ELF-1 (cell line): Measurements from ENCODE around the gene CARS1.

Experiments
- DNase-seq: peaks from one replicate; pipeline ENCODE4 v3.0.0-alpha.2; 2016; ENCODE audit warnings: low read depth, low spot score

CARS1 gene

DNA sequence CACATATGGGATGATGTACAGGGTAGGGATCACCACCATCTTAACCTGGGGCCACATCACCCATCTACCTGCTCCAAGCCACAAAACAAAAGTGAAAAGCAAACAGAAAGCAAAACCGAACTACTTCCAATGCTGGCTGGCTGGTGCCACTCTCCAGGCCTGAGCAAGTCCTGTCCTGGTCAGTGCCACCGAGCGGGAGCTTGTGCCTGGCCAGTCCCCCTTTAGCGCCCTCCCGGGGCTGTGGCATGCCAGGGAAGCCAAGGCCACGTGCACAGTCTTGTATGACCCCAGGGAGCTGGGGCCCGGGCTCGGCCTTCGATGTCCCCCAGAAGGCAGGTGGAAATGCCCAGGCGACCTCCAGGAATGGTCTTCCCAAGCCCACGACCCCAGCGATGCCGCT lies 47.2 kb downstream of the CARS1 start:
- DNase-seq = no peak

DNA sequence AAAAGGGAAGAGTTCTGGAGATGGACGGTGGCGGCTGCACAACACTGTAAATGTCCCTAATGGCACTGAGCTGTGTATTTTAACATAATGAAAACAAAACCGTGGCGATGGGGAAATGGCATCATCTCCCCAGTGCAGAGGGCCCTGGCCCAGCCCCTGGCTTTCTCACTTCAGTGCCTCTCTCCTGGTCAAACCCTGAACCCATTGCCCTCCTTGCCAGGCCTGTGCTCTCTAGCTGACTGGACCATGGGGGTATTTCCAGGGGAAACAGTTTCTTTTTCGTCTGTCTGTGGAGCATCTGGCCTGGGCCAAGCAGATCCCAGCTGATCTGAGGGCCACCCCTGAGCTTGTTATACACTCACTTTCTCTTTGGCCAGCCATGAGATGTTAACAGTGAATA lies 47.7 kb downstream of the CARS1 start:
- no peak for DNase-seq

DNA sequence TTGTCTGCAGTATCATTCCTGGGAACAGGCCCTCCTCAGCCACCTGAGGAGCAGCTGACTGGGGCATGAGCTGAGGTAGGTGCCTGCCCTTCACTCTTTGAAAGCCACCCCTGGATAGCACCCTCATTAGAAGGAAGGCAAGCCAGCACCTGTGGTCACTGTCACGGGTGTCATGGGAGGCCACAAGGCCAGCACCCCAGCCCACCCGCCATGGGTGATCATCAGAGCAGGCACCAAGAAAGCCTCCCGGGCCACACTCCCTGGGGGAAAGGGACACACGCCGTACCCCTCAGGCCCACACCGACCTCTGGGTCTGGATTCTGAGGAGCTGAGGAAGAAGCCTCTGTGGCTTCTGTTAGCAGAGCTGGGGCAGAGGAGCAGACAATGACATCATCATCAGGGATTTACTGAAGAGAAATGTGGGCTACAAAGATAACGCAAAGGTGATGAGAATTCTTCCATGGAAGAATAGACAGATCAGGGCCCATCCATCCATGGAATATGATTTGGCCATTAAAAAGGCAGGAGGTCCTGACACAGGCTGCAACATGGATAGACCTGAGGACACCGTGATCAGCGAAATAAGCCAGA lies 48.4 kb downstream of the CARS1 start:
- DNase-seq = no peak

DNA sequence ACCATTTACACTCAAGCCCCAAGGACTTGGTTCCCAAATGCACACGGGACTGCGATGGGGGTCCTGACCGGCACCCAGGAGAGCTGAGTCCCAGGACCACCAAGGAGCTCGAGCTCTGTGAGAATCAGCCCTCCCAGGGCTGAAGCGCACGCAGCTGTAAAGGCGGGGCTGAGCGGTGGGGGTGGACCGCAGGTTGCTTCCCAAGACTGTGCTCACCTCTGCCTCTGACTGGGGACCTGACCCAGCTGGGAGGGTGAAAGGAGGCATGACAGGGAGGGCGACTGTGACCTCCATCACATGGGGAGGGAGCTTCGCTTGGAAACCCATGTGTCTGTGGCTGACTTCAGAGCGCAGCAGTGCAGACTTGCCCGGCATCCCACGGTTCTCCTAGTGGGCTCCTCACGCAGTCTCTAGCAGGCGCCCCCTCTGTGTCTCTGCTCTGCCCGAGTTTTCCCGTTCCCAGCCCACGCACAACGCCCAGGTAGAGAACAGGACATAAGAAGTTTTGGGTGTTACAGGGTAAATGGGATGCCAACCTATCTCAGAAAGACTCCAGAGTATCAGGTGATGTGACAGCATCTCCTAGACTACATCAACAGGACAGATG lies 49.7 kb downstream of the CARS1 start:
- no peak for DNase-seq

DNA sequence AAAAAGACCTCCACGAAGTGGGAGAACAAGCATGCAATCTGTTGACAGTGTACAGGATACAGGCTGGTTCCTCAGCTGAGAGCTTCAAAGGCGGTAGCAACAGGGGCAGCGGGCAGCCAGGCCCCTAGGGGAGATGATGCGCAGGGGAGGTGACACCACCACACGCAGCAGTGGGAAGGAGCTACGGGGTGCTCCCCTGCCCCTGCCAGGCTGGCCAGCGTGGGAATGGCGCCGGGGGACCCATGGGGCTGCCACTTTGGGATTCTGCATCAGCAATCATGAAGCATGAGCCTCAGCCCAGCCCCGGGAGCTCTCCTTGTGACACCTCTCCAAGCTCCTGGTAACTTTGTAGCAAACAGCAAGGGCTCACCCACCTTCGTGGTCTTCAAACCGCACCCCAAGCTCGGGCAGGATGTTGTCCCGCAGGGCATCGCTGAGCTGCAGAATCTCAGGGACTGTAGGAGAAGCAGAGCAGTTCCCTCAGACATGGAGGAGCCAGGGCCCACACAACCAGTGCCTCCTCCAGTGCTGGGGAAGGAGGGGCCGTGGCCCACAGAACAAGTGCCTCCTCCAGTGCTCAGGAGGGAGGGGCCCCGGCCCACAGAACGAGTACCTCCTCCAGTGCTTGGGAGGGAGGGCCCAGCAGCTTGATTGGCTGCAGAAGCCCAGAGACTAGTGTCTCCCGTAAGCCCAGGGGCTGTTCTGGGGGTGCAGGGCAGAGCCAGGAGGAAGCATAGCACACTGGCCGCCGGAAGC lies 50.5 kb downstream of the CARS1 start:
- no peak for DNase-seq

DNA sequence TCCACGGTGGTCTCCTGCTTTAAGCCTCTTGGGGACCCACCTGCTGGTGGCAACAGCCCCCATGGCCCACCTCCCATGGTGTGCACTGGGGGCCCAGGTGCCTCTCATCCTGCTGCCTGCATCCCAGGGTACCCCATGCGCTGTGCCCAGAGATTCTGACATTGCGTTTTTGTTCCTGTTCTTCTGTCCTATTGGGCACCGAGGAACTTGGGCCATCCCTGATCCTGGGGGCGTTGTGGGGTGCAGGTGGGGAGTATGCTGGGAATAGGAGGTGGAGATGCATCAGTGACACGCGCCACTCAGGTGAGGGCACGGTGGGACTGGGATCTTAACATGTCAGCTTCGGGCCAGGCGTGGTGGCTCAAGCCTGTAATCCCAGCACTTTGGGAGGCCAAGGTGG lies 52.7 kb downstream of the CARS1 start:
- DNase-seq = no peak

DNA sequence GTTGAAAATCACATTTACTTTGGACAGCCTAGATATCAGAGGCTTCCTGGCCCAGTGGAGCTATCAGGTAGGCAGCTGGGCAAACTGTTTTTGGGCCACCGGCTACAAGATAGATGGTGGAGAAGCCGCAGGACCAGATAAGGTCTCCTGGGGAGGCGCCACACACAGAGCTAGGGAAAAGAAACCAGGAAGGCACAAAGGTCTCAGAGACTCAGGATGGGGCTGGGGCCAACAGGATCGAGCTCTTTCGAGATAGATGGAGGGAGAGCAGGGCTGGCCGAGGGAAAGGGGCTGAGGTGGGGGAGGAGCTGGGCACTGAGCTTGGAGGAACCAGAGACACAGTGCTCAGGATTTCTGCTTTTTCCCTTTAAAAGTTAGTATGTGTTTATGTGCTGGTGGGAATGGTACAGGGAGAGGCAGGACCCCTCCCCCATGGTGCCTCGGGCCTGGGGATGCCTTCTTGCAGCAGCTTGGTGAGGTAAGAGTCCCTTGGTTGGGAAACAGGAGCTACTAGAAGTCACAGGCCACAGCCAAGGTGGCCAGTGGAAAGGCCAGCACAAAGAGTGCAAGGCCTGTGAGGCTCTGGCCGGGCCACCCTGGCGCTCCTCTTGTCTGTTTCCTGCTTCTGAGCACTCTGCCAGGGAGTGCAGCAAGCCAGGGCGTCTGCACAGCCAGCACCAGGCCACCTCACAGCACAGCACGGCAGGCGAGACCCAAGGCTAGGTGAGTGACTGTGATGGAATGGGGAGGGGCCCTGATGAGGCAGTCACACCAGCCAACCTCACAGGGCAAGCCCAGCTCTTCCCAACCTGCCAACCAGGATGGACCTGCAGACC lies 53.6 kb downstream of the CARS1 start:
- no peak for DNase-seq

DNA sequence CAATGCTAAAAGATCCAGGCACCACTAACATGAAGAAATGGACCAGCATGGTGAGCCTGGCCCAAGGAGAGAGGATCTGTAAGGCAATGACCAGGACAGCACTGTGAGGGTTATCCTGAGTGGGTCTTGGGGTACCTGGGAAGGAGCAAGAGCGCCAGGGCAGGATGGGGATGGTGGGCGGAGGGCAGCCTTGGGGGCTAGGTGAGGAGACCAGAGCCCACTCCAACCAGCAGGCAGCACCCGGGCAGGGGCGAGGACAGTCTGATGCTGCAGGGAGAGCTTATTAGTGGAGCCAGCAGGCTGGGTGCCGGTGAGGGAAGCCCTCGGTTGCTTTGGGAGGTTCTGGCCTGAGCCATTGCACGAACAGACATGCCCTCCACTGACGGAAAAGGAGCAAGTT lies 54.4 kb downstream of the CARS1 start:
- DNase-seq = no peak

DNA sequence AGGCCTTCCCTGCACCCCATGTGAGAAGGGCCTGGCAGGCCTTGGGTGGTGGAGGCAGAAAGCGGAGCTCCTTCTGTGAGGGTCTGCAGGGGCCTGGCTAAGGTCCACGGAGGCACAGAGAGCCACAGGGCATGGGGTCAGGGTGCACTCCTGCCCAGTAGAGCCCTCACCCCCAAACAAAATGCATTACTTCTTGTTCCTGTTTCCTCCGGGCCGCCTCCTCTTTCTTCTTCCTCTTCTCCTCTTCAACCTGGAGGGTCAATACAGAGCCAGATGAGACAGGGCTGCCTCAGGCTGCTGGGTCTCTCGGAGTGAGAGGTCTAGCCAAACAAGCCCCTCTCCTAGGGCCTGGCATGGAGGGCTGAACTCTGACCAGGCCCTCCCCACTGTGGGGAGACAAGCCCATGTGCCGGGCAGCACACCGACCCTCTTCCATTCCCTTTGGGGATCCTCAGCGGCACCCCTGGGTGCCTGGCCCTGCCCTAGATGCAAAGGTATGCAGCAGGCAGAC lies 54.8 kb downstream of the CARS1 start:
- no peak for DNase-seq

DNA sequence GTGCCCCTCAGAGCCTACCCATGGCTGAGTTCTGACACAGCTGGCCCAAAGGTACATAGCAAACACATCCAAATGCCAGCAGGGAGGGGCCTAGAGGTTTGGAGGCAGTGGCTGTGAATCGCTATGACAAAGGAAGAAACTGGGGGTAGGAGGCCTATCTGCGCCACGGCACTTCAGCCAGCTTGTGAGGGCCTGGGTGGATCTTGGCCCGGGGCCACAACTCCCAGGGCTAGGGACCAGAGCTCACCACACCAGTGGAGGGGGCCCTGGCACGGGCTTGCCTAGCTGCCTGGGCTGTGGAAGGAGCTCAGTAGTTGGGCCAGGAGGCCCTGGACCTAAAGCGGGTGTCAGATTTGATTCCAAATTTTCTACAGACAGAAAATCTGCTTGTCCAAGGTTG lies 55.7 kb downstream of the CARS1 start:
- no peak for DNase-seq

DNA sequence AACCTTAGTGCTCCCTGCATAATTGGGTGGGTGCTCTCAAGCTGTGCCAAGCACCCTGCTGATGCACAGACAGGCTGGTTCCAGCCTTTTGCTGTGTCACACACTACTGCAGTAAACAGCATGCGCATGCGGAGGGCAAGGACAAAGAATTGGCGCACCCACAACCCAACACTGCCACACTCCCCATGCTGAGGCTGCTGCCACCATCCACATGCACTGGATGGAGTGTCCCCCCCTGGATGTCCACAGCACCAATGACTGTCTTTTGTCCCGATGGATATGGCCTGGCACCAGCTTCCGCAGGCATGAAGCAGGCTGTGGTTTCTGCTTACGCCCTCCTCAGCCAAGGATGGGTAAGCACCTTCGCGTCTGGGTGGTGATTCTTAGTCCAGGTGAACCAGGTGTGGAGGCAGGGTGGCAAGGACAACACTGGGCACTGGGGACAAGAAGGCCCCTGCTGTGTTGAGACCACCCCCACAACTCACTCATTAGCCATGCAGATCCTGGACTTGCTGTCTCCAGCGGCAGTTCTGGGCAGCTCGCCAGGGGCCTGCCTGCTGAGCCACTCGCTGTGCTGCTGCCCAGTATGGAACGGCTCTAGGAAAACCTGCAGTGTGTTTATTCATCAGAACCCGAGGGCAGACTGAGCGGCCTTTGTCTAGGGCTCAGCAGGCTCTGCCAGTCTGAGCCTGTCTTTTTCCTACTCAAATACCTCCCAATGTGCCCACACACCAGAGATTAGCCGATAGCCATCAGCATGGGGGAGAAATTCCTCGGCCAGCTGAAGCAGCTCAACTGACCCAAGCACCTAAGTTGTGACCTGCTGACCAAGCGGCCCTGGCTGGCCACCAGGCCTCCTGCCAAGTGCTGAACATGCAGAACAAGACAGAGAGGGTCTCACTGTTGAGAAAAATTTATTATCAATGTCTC lies 56.9 kb downstream of the CARS1 start:
- DNase-seq = no peak

DNA sequence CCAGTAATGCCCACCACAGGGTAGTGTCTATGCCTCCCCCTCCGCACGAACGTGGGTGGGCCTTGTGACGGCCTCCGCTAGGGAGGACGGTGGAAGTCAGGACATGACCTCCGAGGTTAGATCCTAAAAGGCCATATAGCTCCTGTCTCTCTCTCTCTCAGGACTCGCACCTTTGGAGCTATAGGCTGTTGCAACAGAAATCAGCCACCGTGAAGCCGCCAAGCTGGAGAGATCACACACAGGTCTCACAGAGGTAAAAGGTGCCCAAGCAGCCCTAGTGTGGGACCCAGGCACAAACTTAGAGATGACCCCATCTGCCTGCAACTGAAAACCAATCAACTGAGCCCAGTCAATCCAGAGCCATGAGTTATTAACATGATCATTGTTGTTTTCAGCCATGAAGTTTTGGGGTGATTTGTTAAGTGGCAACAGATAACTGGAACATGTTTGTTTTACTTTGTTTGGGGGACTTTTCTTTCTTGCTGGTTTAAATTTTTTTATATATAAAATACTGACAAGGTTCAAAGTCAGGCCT lies 57.7 kb downstream of the CARS1 start:
- no peak for DNase-seq

DNA sequence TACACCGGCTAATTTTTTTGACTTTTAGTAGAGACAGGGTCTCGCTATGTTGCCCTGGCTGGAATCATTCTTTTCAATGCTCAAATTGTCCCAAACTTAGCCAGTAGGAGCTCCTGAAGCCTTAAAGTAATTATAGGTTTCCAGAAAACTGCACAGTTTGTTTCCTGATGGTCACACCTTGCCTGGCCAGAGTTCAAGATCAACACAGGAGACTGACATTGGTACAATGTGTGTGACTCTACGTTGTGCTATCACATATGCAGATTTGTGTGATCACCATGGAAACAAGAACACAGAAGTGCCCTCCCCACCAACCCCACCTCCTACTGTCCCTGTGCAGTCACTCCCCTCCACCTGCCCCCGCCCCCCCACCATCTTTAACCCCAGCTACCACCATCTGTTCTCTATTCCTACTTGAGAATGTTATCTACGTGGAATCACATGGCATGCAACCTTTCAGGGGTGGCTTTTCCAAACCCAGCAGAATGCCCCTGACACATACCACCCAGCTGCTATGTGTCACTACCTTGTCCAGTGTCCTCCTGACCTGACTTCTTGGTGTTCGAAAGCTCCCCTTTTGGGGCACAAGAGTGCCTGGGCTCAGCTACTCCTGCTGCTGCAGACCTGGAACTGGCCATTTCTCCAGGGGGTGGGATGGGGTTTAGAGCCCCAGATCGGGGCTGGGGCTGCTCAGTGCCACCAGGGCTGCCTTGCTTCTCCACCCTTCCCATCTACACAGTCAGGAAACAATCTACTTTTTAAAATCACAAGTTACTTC lies 59.0 kb downstream of the CARS1 start:
- no peak for DNase-seq

DNA sequence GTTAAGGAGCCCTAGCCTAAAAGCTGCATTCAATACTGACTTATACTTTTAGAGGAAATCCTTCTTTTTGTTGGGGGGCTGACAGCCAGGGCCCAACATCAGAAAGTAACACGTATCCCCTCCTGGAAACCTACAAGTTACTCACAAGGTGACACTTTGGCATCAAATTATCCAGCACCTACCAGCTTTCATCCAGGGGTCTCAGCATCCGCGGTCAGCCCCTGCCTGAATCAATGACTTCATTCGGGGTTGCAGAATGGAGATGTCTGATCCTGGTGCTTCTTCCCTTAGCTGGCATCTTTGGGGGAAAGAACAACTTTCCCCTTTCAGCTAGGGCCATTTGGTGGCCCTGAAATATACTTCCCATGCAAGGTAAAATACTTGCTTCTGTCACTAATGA lies 59.8 kb downstream of the CARS1 start:
- no peak for DNase-seq

DNA sequence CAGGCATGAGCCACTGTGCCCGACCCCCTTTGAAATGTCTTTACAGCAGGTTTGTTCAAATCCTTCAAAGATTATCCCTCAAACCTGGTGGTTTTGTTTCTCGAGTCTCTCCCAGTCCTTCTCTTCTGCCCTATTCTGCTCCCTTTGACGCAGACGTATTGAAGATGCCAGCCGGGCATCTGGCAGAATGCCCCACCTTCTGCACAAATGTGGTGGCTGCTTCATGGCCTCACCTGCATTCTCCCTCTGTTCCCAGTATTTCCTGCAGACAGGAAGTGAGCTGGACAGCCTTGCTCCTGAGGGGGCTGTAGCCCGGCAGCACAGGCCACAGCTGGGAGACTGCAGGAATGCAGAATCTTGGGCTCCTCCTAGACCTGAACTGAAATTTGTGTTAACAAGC lies 60.2 kb downstream of the CARS1 start:
- DNase-seq = no peak

DNA sequence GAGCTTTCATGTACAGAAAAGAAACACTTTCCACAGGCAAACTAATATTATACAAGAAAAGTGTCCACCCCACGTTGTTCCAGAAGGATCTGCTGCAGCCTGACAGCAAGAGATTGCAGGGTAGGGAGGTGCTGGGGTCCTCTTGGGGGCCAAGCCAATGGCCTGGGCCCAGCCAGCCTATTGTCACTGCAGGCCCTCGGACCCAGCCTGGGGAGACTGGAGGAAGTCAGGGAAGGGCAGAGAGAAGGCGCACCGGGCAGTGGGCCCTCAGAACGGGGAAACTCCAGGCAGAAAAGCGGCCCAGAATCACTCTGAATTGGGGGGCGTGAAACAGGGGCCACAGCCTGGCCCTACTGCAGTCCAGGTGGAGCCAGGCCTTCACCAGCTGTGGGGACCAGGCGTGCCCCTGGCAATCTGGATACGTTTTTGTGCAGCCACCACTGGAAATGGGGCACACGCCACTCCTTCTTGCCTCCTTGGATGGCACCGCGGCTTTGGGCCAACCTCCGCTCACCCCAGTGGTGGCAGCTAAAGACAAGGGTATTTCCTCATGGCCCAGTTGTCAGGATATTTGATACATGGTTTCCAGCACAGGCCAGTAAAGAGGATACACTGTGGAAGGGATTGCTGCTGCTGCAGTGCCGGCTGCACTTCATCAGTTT lies 61.2 kb downstream of the CARS1 start:
- DNase-seq = no peak

DNA sequence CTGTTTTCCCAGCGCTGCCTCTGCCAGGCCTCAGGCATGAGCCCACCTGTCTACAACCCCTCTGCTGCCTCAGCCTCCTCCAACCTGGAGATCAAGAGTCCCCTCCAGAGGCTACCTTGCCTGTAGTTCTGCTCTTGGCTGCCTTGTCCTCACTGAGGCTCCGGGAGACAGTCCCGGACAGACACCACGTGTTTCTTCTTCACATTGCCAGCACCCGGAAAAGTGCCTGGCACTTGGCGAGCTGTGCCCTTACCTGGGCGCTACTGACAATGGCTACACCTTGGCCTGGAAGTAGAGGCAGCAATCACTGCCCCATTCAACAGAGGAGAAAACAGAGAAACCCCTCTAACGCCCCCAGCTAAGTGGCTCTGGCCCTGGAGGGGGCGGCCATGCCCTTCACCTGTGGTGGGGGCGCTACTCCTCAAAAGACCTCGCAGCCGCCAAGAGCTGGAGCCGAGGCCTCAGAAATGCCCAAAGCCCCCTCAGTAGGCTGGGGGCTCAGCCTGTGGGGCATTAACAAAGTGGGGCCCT lies 62.1 kb downstream of the CARS1 start:
- DNase-seq = no peak

DNA sequence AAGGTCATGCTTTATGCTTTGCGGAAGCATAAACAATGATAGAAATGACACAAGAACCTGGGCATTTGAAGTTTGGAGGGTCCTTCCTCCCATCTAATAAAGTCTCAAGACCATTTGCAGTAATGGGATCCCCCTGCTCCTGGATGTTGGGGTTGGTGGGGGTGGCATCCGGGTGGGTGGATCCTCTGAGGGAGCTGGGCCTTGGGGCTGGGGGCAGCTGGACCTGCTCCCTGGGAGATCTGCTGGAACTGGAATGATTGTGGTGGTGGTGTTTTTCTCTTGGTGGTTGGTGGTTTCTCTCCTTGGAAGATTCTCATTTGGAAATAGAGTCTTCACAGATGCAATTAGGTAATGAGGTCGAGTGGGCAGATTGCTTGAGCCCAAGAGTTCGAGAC lies 62.9 kb downstream of the CARS1 start:
- no peak for DNase-seq

DNA sequence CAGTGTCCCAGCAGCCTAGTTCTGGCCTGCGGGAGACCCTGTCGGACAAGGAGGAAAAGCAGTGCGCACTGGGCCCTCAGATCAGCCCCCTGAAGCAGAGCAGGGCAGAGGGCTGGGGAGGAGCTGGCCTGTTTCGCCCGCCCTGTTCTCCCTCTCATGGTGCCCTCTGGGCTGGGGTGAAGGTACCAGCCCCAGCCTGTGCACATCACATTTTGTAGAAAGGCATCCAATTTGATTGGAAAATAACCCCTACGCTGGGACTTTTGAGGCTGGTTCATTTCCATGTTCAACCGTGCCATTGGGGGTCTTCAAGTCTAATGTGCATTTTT lies 64.3 kb downstream of the CARS1 start:
- no peak for DNase-seq
